NCI-H69 (cell line): ENCODE data around the gene SLFN5.
"Not testable (repeated sequence)": the region's sequence is repeated elsewhere in the genome, so short reads cannot be mapped to it uniquely, and the experiment has no call there.

ENCODE experiments used
- DNase-seq: peaks from one replicate; lab custom pipeline; 2025; lab: John Stamatoyannopoulos, UW

The SLFN5 gene

DNA sequence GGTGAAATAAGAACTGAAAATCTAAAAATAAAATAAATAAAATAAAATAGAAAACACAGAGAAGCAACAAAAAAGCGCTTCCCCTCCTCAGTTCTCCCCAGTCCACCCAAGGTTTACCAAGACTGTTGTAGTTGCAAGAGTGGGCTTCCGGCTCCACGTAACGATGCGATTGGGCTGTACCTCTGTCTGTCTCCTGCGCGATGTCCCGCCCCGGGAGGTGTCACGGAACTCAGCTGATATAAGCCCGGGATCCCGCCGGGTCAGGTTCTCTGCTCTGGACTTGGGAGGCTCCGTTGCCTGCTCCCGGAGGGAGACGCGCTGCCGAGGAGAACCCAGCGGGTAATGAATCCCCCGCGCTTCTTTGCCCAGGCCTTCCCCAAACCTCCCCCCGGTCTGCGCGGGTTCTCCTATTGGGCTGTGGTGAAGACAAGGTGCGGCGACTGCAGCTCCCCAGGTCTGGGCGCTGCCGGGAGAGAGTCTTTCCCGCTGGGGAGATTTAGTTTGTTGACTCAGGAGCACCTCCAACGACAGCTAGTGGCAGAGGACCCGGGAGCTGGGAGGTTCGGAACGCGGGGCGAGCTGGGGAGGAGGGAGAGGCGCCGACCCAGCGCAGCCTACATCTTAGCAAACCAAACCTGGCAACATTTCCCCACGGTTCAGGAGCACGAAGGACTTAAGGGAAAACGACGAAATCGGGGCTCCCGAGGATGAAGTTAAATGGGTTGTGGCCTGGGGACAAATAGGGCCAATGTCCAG, at the start of gene SLFN5:
SLFN5 (plus strand) TSS at position 268 of the 756 bp plus-strand sequence. CDS start 15,619 bp downstream, outside the sequence.
- peak; percentile 75 for DNase-seq

DNA sequence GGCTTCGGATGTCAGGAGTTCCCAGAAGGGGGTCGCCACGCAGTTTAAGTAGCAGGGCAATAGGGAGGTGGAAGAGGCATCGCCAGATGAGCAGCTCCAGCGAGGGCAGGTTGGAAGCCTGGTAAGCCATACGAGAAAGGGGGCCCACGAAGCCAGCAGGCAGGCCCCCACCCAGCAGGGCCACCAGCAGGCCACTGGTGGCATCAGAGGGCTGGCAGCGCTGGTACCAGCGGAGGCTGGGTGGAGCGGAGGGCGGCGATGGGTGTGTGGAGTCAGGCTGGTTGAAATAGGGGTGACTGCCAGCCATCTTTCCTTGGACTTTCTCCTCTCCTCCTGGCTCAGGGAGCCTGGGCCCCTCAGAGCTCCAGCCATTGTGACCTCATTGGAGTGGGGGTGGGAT, 48.9 kb upstream of the SLFN5 start, which contains the start of gene SLC35G3:
SLC35G3 (minus strand) TSS at position 393 of the 400 bp plus-strand sequence; CDS start at position 307, 86 bp downstream.
- not testable (repeated sequence) for DNase-seq

DNA sequence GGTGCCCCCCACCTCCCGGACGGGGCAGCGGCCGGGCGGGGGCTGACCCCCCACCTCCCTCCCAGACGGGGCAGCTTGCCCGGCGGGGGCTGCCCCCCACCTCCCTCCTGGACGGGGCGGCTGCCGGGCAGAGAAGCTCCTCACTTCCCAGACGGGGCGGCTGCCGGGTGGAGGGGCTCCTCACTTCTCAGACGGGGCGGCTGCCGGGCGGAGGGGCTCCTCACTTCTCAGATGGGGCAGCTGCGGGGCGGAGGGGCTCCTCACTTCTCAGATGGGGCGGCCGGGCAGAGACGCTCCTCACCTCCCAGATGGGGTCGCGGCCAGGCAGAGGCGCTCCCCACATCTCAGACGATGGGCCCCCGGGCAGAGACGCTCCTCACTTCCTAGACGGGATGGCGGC, 47.8 kb upstream of the SLFN5 start:
- DNase-seq, result not testable (repeated sequence)

DNA sequence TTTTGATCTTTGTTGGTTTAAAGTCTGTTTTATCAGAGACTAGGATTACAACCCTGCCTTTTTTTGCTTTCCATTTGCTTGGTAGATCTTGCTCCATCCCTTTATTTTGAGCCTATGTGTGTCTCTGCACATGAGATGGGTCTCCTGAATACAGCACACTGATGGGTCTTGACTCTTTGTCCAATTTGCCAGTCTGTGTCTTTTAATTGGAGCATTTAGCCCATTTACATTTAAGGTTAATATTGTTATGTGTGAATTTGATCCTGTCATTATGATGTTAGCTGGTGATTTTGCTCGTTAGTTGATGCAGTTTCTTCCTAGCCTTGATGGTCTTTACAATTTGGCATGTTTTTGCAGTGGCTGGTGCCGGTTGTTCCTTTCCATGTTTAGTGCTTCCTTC, 40.3 kb upstream of the SLFN5 start:
- not testable (repeated sequence) for DNase-seq

DNA sequence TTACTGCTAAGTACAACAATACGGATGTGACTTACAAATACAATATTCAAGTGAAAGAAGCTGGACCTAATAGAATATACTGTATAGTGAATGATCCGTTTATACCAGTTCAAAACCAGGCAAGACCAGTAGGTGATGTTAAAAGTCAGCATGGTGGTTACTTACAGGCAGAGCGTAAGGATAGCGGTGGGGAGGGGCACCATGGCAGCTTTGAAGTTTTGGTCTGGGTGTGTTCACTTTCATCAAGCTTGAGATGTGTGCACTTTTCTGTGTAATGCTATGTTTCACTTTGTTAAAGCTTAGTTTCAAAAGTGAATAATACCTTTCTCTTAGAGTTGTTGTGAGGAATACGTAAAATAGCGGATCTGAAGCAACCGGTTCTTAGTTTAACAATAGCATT, 32.1 kb upstream of the SLFN5 start:
- DNase-seq, result no peak

DNA sequence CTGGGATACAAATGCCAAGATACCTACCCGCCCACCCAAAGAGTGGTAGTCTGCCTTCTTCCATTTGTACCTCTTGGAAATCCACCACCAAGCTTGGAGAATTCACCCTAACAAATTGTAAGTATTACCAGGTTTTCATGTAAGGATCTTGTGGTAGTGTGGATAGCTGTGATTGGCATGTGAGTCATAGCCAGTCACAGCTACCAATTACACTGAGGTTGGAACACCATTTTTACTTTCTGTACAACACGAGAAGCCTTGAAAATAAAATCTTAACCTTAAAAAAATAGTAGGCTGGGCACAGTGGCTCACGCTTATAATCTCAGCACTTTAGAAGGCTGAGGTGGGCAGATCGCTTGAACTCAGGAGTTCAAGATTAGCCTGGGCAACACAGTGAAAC, 30.2 kb upstream of the SLFN5 start:
- DNase-seq, result no peak

- no peak for DNase-seq
Observed at GRCh38 chr17:35213412-35213940, 29.4 kb upstream of the SLFN5 start.

GRCh38 chr17:35214192-35214591, 28.7 kb upstream of the SLFN5 start:
- DNase-seq, result no peak

DNA sequence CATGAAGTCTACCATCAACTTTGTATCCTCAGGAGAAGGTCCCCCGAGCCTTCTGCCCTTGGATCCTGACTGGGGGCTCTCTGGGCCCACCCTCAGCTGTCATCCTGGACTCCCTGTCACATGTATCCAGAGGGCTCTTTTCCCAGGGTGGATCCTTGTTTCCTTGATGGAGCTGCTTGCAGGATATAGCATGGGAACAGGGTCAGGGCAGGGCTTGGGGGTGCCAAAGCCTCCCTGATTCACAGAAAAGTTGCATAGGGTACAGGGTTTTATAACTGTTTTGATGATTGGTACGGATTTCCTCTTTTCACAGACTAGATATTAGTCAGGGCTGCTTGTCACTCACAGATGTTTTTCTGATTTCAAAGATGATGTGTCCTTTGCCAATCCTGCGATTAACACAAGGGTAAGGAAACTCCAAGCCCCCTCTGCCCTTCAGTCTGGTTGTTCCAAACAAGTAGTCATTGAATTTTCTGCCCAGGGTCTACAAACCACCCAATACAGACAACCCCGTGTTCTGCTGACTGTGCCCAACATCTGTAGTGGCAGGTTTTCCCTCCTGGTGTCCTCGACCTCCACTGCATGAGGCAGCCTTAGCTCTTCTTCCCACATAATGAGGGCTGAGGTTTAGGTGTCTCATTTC, 28.1 kb upstream of the SLFN5 start:
- no peak for DNase-seq

- no peak for DNase-seq
Observed at GRCh38 chr17:35217107-35217506, 25.8 kb upstream of the SLFN5 start.

GRCh38 chr17:35218915-35219314, 24.0 kb upstream of the SLFN5 start:
- DNase-seq, result no peak

GRCh38 chr17:35222452-35222851, 20.4 kb upstream of the SLFN5 start:
- no peak for DNase-seq

DNA sequence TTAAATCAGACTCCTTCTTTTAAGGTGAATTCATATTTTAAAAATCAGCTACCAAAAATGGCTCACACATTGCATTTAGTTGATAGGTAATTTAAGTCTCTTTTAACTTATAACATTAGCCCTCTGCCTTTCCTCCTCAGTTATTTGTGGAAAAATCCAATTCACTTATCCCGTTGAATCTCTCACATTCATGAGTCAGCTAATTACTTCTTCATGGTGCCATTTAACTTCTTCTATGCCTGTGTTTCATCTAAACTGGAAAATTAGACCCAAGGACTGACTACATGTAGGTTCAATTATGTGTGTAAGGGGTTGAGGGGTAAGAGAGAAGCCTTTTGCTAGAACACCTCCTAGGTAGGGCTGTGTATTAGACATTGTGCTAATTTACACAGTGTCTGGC, 18.4 kb upstream of the SLFN5 start:
- no peak for DNase-seq

DNA sequence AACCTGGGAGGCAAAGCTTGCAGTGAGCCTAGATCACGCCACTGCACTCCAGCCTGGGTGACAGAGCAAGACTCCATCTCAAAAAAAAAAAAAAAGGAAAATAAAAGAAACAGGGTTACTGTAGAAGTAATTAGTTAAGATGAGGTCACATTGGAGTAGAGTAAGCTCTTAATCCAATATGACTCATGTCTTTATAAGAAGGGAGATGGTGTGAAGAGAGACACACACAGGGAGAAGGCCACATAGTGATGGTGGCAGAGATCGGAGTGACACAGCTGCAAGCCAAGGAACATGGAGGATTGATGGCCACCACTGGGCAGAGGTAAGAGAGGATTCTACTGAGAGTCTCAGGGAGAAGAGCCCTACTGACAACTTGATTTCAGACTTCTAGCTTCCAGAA, 15.3 kb upstream of the SLFN5 start:
- DNase-seq, result no peak

DNA sequence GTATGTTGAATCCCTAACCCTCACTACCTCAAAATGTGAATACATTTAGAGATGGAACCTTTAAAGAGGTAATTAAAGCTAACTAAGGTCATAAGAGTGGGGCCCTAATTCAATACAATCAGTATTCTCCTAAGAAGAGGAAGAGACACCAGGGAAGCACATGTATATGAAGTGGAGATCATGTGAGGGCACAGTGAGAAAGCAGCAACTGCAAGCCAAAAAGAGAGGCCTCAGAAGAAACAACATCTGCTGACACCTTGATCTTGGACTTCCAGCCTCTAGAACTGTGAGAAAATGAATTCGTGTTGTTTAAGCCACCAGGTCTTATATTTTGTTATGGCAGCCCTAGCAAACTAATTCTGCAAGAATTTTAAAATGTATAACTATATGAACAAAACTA, 13.2 kb upstream of the SLFN5 start:
- no peak for DNase-seq

GRCh38 chr17:35234315-35234714, 8.6 kb upstream of the SLFN5 start:
- DNase-seq, result not testable (repeated sequence)

DNA sequence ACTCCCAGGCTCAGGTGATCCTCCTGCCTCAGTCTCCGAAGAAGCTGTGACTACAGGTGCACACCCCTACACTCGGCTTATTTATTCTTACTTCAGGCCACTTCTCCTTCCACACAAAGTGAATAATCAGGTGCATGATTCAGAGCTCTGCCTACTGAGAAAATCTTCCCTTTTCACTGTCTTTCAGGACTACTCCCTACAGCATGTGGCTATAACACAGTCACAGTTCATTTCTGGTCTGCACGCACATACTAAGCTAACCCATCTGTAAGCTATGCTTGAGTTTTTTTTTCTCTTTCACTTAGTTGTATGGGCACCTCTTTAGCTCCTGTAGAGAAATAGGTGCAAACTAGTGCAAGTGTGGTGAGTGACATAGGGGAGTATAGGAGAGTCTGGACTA, 7.6 kb upstream of the SLFN5 start:
- no peak for DNase-seq

GRCh38 chr17:35235917-35236316, 7.0 kb upstream of the SLFN5 start:
- DNase-seq, result no peak

GRCh38 chr17:35236821-35237220, 6.1 kb upstream of the SLFN5 start:
- no peak for DNase-seq

DNA sequence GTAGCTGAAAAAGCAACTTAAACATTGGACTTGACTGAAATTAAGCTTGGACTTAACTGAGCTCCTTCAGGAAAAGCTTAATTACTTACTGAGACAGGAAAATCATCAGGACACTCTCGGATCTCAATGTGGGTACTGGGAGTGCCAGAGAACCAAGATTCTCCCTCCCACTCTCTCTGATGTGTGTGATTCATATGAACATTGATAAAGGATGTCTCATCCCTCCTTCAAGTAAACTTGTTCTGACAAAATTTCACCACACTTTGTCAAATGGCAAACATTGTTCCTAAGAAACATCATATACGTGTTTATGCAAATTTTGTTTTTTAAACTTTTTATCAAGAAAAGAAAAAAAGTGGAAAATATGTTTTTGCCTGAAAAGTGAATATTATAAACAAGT, 4.1 kb upstream of the SLFN5 start:
- no peak for DNase-seq

- no peak for DNase-seq
Observed at GRCh38 chr17:35239823-35240222, 3.0 kb upstream of the SLFN5 start.

GRCh38 chr17:35240861-35241260, 2.0 kb upstream of the SLFN5 start:
- DNase-seq, result no peak

DNA sequence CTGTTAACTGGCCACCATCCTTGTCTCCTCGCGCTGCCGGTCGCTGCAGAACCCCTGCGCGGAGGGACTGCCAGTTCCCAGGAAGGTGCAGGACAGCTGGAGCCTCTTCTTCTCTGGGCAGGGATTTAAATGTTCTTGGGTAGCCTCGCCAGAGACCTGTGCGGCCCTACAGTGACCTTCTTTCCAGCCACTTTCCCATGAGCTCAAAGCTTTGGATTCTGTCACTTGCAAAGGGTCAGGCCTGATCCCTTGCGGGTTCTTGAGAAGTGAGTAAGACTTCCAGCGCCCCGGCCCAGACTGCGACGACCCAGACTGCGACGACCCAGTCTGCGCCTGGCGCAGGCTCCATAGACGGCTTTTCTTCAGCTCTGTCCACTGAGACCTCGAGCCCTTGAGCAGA, 1.4 kb upstream of the SLFN5 start:
- DNase-seq, result no peak
